ENCODE results near the gene MTHFD2. TPM values are rescaled to one million over a fixed set of nuclear protein-coding genes. Genes with fewer than 3 reads are reported as not detected.

Gene MTHFD2
- total RNA-seq, 1 experiment from 2014 or later = 470 TPM

- BruUV-seq (replicated peaks) = TSS peak; percentile 28
- no peaks in the 10 kb centered on the region for H3K9me3 Mint-ChIP-seq (ENCODE audit: unreplicated experiment)
- no peak for DNase-seq
These were observed 1.5 kb downstream of the MTHFD2 start for GRCh38 chr2:74199871-74200305.

GRCh38 chr2:74201196-74201595 is 2.8 kb downstream of the MTHFD2 start:
- TF ChIP-seq CTCF (IDR thresholded peaks at IDR 0.05; ENCODE audit: insufficient read depth in 1 of 2, low read depth in 1 of 2, low read length in 1 of 2, severe bottlenecking in 1 of 2, unreplicated experiment in 1 of 2) = no peak
- BruUV-seq (replicated peaks) = no TSS peak
- Histone ChIP-seq H3K4me1 (peaks cover 12% of the 10 kb centered on the region), H3K4me3 (ENCODE audit: low read depth, low read length) (no peak overlapping the region), H3K9me3 (no peaks in the 10 kb centered on the region), H3K27me3 (replicated peaks; ENCODE audit: control insufficient read depth, insufficient read depth, low read length) (no peaks in the 10 kb centered on the region), H3K36me3 (ENCODE audit: control insufficient read depth, insufficient read depth, low read length) (no peaks in the 10 kb centered on the region)
- Mint-ChIP-seq H3K9me3 (ENCODE audit: unreplicated experiment) (no peaks in the 10 kb centered on the region), H3K4me3 (ENCODE audit: unreplicated experiment) (peak overlapping the region; percentile 91), H3K27ac (ENCODE audit: unreplicated experiment) (peak overlapping the region; percentile 100), H3K4me1 (ENCODE audit: low read depth, unreplicated experiment) (peaks cover 32% of the 10 kb centered on the region), H3K36me3 (ENCODE audit: insufficient read depth, unreplicated experiment) (peaks cover 83% of the 10 kb centered on the region), H3K27me3 (ENCODE audit: insufficient read depth, unreplicated experiment) (no peaks in the 10 kb centered on the region)
- ChIA-PET CTCF (no interaction called here), POLR2A (interaction anchor here (0.9 to 1.2 kb wide), 3 partner anchors 12 to 81 kb away, joined by 3 to 6 read pairs (median 4); partner anchors contain the start of gene MOB1A)
- intact Hi-C loops (cut with micrococcal nuclease; ENCODE audit: unreplicated experiment) = no loop called here
- DNase-seq = peak in 1 of 2 experiments; percentile 7

More at GRCh38 chr2:74199871-74200305, 1.5 kb downstream of the MTHFD2 start:
- intact Hi-C loops (cut with micrococcal nuclease; ENCODE audit: unreplicated experiment) = loop anchor here (2.0 kb wide), 1 partner anchor 51 kb away; no protein-coding TSS in a partner anchor
- CTCF ChIA-PET = no interaction called here
- no peaks in the 10 kb centered on the region for H3K27me3 ChIP-seq (replicated peaks; ENCODE audit: control insufficient read depth, insufficient read depth, low read length)
- H3K36me3 Mint-ChIP-seq (ENCODE audit: insufficient read depth, unreplicated experiment) = peaks cover 70% of the 10 kb centered on the region
- TF ChIP-seq CTCF (IDR thresholded peaks at IDR 0.05; ENCODE audit: insufficient read depth in 1 of 2, low read depth in 1 of 2, low read length in 1 of 2, severe bottlenecking in 1 of 2, unreplicated experiment in 1 of 2) = no peak
- H3K4me1 Mint-ChIP-seq (ENCODE audit: low read depth, unreplicated experiment) = peaks cover 32% of the 10 kb centered on the region
- peak overlapping the region; percentile 91 for H3K4me3 Mint-ChIP-seq (ENCODE audit: unreplicated experiment)
- H3K4me3 ChIP-seq (ENCODE audit: low read depth, low read length) = peak overlapping the region; percentile 80
- H3K36me3 ChIP-seq (ENCODE audit: control insufficient read depth, insufficient read depth, low read length) = no peaks in the 10 kb centered on the region
- no peaks in the 10 kb centered on the region for H3K27me3 Mint-ChIP-seq (ENCODE audit: insufficient read depth, unreplicated experiment)
- H3K9me3 ChIP-seq = no peaks in the 10 kb centered on the region
- H3K4me1 ChIP-seq = peaks cover 12% of the 10 kb centered on the region
- peak overlapping the region; percentile 100 for H3K27ac Mint-ChIP-seq (ENCODE audit: unreplicated experiment)
- POLR2A ChIA-PET = interaction anchor here (0.5 to 1.9 kb wide), 3 partner anchors 7 to 330 kb away, joined by 4 to 6 read pairs (median 6); partner anchors contain the start of genes AUP1, HTRA2 and MOB1A

- no peaks in the 10 kb centered on the region for H3K27me3 Mint-ChIP-seq (ENCODE audit: insufficient read depth, unreplicated experiment)
- BruUV-seq (replicated peaks) = no TSS peak
- Histone ChIP-seq H3K36me3 (ENCODE audit: control insufficient read depth, insufficient read depth, low read length) (no peaks in the 10 kb centered on the region), H3K9me3 (no peaks in the 10 kb centered on the region), H3K27me3 (replicated peaks; ENCODE audit: control insufficient read depth, insufficient read depth, low read length) (no peaks in the 10 kb centered on the region), H3K4me1 (peaks cover 12% of the 10 kb centered on the region), H3K4me3 (ENCODE audit: low read depth, low read length) (no peak overlapping the region)
- no peak for TF ChIP-seq CTCF (IDR thresholded peaks at IDR 0.05; ENCODE audit: insufficient read depth in 1 of 2, low read depth in 1 of 2, low read length in 1 of 2, severe bottlenecking in 1 of 2, unreplicated experiment in 1 of 2)
- H3K36me3 Mint-ChIP-seq (ENCODE audit: insufficient read depth, unreplicated experiment) = peaks cover 87% of the 10 kb centered on the region
- peaks cover 32% of the 10 kb centered on the region for H3K4me1 Mint-ChIP-seq (ENCODE audit: low read depth, unreplicated experiment)
- intact Hi-C loops (cut with micrococcal nuclease; ENCODE audit: unreplicated experiment) = no loop called here
- POLR2A ChIA-PET = interaction anchor here (0.9 to 1.2 kb wide), 3 partner anchors 12 to 81 kb away, joined by 3 to 6 read pairs (median 4); partner anchors contain the start of gene MOB1A
- no peaks in the 10 kb centered on the region for H3K9me3 Mint-ChIP-seq (ENCODE audit: unreplicated experiment)
- DNase-seq = no peak
- peak overlapping the region; percentile 100 for H3K27ac Mint-ChIP-seq (ENCODE audit: unreplicated experiment)
- CTCF ChIA-PET = no interaction called here
- peak overlapping the region; percentile 91 for H3K4me3 Mint-ChIP-seq (ENCODE audit: unreplicated experiment)
These were observed 3.2 kb downstream of the MTHFD2 start for GRCh38 chr2:74201596-74201995.

Measured in Caco-2 (cell line).